Effector CD8-positive, alpha-beta T cell (primary cell): ENCODE data around the gene CEACAM4.
"Not testable (repeated sequence)": the region's sequence is repeated elsewhere in the genome, so short reads cannot be mapped to it uniquely, and the experiment has no call there.

Experiments used
- DNase-seq: peaks from one replicate; lab custom pipeline; 2025; lab: John Stamatoyannopoulos, UW
- total RNA-seq, 4 experiments: gene quantifications; one replicate each; lab custom pipeline; 2026; lab: John Stamatoyannopoulos, UW

The CEACAM4 gene
- 0 reads per million in 4 experiments for total RNA-seq

GRCh38 chr19:41626877-41627276 lies at the start of gene CEACAM4:
Gene CEACAM4 (minus strand): TSS chr19:41627074. CDS start chr19:41626963, 111 bp downstream.
- DNase-seq, result no peak

GRCh38 chr19:41671486-41671885 lies 44.6 kb upstream of the CEACAM4 start:
- no peak for DNase-seq

- no peak for DNase-seq
Observed at GRCh38 chr19:41670755-41671154, 43.9 kb upstream of the CEACAM4 start.

GRCh38 chr19:41668315-41668714 lies 41.4 kb upstream of the CEACAM4 start:
- DNase-seq, result no peak

- DNase-seq, result no peak
Observed at GRCh38 chr19:41666075-41666474, 39.2 kb upstream of the CEACAM4 start.

- no peak for DNase-seq
Observed at GRCh38 chr19:41657157-41657556, 30.3 kb upstream of the CEACAM4 start.

- DNase-seq, result not testable (repeated sequence)
Observed at GRCh38 chr19:41656756-41657155, 29.9 kb upstream of the CEACAM4 start.

- DNase-seq, result no peak
Observed at GRCh38 chr19:41652250-41652649, 25.4 kb upstream of the CEACAM4 start.

- DNase-seq, result no peak
Observed at GRCh38 chr19:41649827-41650226, 23.0 kb upstream of the CEACAM4 start.

GRCh38 chr19:41646589-41647204 lies 19.8 kb upstream of the CEACAM4 start:
- peak; percentile 9 for DNase-seq

- DNase-seq, result peak; percentile 61
Observed at GRCh38 chr19:41641879-41642485, 15.1 kb upstream of the CEACAM4 start.

- DNase-seq, result no peak
Observed at GRCh38 chr19:41638641-41639081, 11.8 kb upstream of the CEACAM4 start.

GRCh38 chr19:41637484-41637883 lies 10.6 kb upstream of the CEACAM4 start:
- DNase-seq, result no peak

GRCh38 chr19:41627966-41628675 lies 1.2 kb upstream of the CEACAM4 start:
- no peak for DNase-seq

- no peak for DNase-seq
Observed at GRCh38 chr19:41626278-41626677, 596 bp downstream of the CEACAM4 start.

GRCh38 chr19:41624937-41625336 lies 1.9 kb downstream of the CEACAM4 start:
- no peak for DNase-seq

- DNase-seq, result no peak
Observed at GRCh38 chr19:41624515-41624914, 2.4 kb downstream of the CEACAM4 start.

- no peak for DNase-seq
Observed at GRCh38 chr19:41623360-41623759, 3.5 kb downstream of the CEACAM4 start.

- no peak for DNase-seq
Observed at GRCh38 chr19:41621654-41622053, 5.2 kb downstream of the CEACAM4 start.

GRCh38 chr19:41621226-41621625 lies 5.6 kb downstream of the CEACAM4 start:
- DNase-seq, result no peak

GRCh38 chr19:41620171-41620570 lies 6.7 kb downstream of the CEACAM4 start:
- no peak for DNase-seq

- DNase-seq, result no peak
Observed at GRCh38 chr19:41619018-41619556, 7.8 kb downstream of the CEACAM4 start.
